RPMI8226 (cell line): ENCODE data around the gene LAMC2.
"Not testable (repeated sequence)": the region's sequence is repeated elsewhere in the genome, so short reads cannot be mapped to it uniquely, and the experiment has no call there.

Experiments
- DNase-seq: peaks from one replicate; pipeline ENCODE4 v3.0.0-alpha.2; 2015

LAMC2 gene

GRCh38 chr1:183239793-183240525 lies 53.9 kb downstream of the LAMC2 start:
- no peak for DNase-seq

GRCh38 chr1:183240526-183240825 lies 54.4 kb downstream of the LAMC2 start:
- no peak for DNase-seq

GRCh38 chr1:183240853-183241252 lies 54.8 kb downstream of the LAMC2 start:
- DNase-seq, result not testable (repeated sequence)

GRCh38 chr1:183241471-183241870 lies 55.4 kb downstream of the LAMC2 start:
- DNase-seq, result no peak

GRCh38 chr1:183242556-183242955 lies 56.5 kb downstream of the LAMC2 start:
- no peak for DNase-seq

- DNase-seq, result no peak
Measured at GRCh38 chr1:183243161-183244050, 57.3 kb downstream of the LAMC2 start.

GRCh38 chr1:183244466-183244865 lies 58.4 kb downstream of the LAMC2 start:
- DNase-seq, result no peak

GRCh38 chr1:183245357-183245756 lies 59.3 kb downstream of the LAMC2 start:
- DNase-seq, result no peak

GRCh38 chr1:183246436-183246835 lies 60.4 kb downstream of the LAMC2 start:
- DNase-seq, result no peak

GRCh38 chr1:183247066-183247465 lies 61.0 kb downstream of the LAMC2 start:
- no peak for DNase-seq

- no peak for DNase-seq
Measured at GRCh38 chr1:183247484-183247883, 61.4 kb downstream of the LAMC2 start.

GRCh38 chr1:183247931-183248330 lies 61.9 kb downstream of the LAMC2 start:
- DNase-seq, result no peak

- no peak for DNase-seq
Measured at GRCh38 chr1:183248989-183249691, 63.1 kb downstream of the LAMC2 start.

- DNase-seq, result no peak
Measured at GRCh38 chr1:183249941-183250452, 63.9 kb downstream of the LAMC2 start.

GRCh38 chr1:183251101-183251958 lies 65.3 kb downstream of the LAMC2 start:
- no peak for DNase-seq

- DNase-seq, result no peak
Measured at GRCh38 chr1:183251959-183252450, 65.9 kb downstream of the LAMC2 start.

- no peak for DNase-seq
Measured at GRCh38 chr1:183255073-183255472, 69.0 kb downstream of the LAMC2 start.

GRCh38 chr1:183259924-183260323 lies 73.9 kb downstream of the LAMC2 start:
- no peak for DNase-seq

- DNase-seq, result no peak
Measured at GRCh38 chr1:183262628-183263200, 76.7 kb downstream of the LAMC2 start.

- no peak for DNase-seq
Measured at GRCh38 chr1:183263886-183264602, 78.0 kb downstream of the LAMC2 start.
